ENCODE data around the gene IMP3. TPM values are rescaled to one million over a fixed set of nuclear protein-coding genes. Genes with fewer than 3 reads are reported as not detected.
"Not testable (repeated sequence)": the region's sequence is repeated elsewhere in the genome, so short reads cannot be mapped to it uniquely, and the experiment has no call there.

Gene IMP3, protein sequence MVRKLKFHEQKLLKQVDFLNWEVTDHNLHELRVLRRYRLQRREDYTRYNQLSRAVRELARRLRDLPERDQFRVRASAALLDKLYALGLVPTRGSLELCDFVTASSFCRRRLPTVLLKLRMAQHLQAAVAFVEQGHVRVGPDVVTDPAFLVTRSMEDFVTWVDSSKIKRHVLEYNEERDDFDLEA
- 10 to 100 TPM; 52.2 to 58.2 TPM for total RNA-seq
- 38.3 TPM for polyA plus RNA-seq (2013, experiment 1 of 2)
- 34.4 TPM for polyA plus RNA-seq (2013, experiment 2 of 2)
- long read RNA-seq, experiment 1, transcript IMP3-202 (1 exons, 1,237 nt), result major isoform, 53 of 53 reads
- long read RNA-seq, experiment 1, partial matches to known transcripts, result 0 of 53 reads
- long read RNA-seq, experiment 1, other reads (novel, unspliced or antisense), result 0 of 53 reads
- long read RNA-seq, experiment 2, transcript IMP3-202 (1 exons, 1,237 nt), result major isoform, 50 of 52 reads
- long read RNA-seq, experiment 2, partial matches to known transcripts, result 0 of 52 reads
- long read RNA-seq, experiment 2, other reads (novel, unspliced or antisense), result 2 of 52 reads
- long read RNA-seq, experiment 3, transcript IMP3-202 (1 exons, 1,237 nt), result major isoform, 194 of 199 reads
- long read RNA-seq, experiment 3, partial matches to known transcripts, result 0 of 199 reads
- long read RNA-seq, experiment 3, other reads (novel, unspliced or antisense), result 5 of 199 reads
- long read RNA-seq, experiment 4, transcript IMP3-202 (1 exons, 1,237 nt), result major isoform, 142 of 147 reads
- long read RNA-seq, experiment 4, partial matches to known transcripts, result 0 of 147 reads
- long read RNA-seq, experiment 4, other reads (novel, unspliced or antisense), result 5 of 147 reads

DNA sequence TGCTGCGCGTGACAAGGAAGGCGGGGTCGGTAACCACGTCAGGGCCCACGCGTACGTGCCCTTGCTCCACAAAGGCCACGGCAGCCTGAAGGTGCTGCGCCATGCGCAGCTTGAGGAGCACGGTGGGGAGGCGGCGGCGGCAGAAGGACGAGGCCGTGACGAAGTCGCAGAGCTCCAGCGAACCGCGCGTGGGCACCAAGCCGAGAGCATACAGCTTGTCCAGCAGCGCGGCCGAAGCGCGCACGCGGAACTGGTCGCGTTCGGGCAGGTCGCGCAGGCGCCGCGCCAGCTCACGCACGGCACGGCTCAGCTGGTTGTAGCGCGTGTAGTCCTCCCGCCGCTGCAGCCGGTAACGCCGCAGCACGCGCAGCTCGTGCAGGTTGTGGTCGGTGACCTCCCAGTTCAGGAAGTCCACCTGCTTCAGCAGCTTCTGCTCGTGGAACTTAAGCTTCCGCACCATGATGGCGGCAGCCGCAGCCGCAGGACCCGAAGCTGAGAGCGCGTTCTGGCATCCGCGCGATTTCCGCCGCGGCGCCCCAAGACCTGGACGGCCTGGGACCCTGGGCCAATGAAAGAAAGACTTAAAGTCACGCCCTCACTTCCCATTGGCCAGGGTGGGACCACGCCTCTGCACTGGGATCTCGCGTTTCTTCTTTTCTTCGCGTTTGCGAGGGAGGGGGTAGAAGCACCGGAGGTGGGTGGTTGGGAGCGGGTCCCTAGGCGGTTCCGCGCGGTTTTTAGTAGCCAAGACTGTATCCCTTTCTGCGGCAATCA is at the start of gene IMP3:
IMP3 (minus strand) TSS at position 516 of the 774 bp plus-strand sequence; CDS start at position 460, 56 bp downstream.
- Histone ChIP-seq H3K9ac (ENCODE audit: extremely low read depth, low read length, poor library complexity, severe bottlenecking) (peak within 1 kb of the TSS; percentile 75), H3K27me3 (ENCODE audit: control insufficient read depth, insufficient read depth, low read length, poor library complexity, severe bottlenecking) (no peaks in the 10 kb centered on the region), H3K4me3 (ENCODE audit: low read length) (peak within 1 kb of the TSS; percentile 89), H3K4me1 (ENCODE audit: control insufficient read depth, insufficient read depth, low read length) (peaks cover 5% of the 10 kb centered on the region), H3K36me3 (ENCODE audit: control insufficient read depth, insufficient read depth, low read length) (no peaks in the 10 kb centered on the region), H3K27ac (ENCODE audit: low read depth, low read length) (peak within 1 kb of the TSS; percentile 93), H3K9me3 (ENCODE audit: control insufficient read depth, low read length) (no peaks in the 10 kb centered on the region)
- H3K27ac Mint-ChIP-seq, result peak within 1 kb of the TSS; percentile 92
- H3K4me3 Mint-ChIP-seq, result peak within 1 kb of the TSS; percentile 93
- H3K36me3 Mint-ChIP-seq (ENCODE audit: low read depth), result no peaks in the 10 kb centered on the region
- H3K9me3 Mint-ChIP-seq, result no peaks in the 10 kb centered on the region
- peak; percentile 98 for DNase-seq
- peaks cover 22% of the 10 kb centered on the region for H3K4me1 Mint-ChIP-seq
- peaks cover 4% of the 10 kb centered on the region for H3K27me3 Mint-ChIP-seq (ENCODE audit: insufficient read depth)
- TF ChIP-seq, protein P1, sequence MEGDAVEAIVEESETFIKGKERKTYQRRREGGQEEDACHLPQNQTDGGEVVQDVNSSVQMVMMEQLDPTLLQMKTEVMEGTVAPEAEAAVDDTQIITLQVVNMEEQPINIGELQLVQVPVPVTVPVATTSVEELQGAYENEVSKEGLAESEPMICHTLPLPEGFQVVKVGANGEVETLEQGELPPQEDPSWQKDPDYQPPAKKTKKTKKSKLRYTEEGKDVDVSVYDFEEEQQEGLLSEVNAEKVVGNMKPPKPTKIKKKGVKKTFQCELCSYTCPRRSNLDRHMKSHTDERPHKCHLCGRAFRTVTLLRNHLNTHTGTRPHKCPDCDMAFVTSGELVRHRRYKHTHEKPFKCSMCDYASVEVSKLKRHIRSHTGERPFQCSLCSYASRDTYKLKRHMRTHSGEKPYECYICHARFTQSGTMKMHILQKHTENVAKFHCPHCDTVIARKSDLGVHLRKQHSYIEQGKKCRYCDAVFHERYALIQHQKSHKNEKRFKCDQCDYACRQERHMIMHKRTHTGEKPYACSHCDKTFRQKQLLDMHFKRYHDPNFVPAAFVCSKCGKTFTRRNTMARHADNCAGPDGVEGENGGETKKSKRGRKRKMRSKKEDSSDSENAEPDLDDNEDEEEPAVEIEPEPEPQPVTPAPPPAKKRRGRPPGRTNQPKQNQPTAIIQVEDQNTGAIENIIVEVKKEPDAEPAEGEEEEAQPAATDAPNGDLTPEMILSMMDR (conservative IDR thresholded peaks at IDR 0.05), result no peak
- 0 to 1% methylated on average over 35 to 76 of the region's 83 CpGs for WGBS, 2 experiments (ENCODE audit: insufficient coverage in 1 of 2, insufficient read length in 1 of 2)

DNA sequence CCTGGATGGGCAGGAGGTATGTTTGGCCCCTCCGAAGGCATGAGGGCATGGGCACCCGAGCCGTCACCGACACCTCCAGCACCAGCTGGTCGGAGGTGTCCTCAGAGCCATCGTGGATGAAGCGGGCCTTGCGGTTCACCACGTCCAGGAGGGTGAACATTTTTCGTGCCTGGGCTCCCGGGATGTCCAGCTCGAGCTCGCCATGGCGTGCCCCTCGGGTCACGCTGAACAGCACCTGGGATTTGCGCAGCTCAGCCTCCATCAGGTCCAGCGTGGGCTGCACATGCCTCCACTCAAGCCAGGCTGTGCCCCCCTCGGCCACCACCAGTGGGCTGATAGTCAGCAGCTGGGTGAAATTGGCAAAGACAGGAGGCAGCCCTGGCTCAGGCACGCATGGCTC is 49.4 kb upstream of the IMP3 start:
- H3K27ac ChIP-seq (ENCODE audit: low read depth, low read length); H3K27me3 Mint-ChIP-seq (ENCODE audit: insufficient read depth); H3K4me3 Mint-ChIP-seq; H3K4me1 ChIP-seq (ENCODE audit: control insufficient read depth, insufficient read depth, low read length); H3K9me3 ChIP-seq (ENCODE audit: control insufficient read depth, low read length); H3K27me3 ChIP-seq (ENCODE audit: control insufficient read depth, insufficient read depth, low read length, poor library complexity, severe bottlenecking); H3K4me3 ChIP-seq (ENCODE audit: low read length); H3K36me3 Mint-ChIP-seq (ENCODE audit: low read depth); H3K36me3 ChIP-seq (ENCODE audit: control insufficient read depth, insufficient read depth, low read length); H3K27ac Mint-ChIP-seq; H3K9ac ChIP-seq (ENCODE audit: extremely low read depth, low read length, poor library complexity, severe bottlenecking); H3K9me3 Mint-ChIP-seq; DNase-seq: not testable (repeated sequence)
- H3K4me1 Mint-ChIP-seq, result peaks cover 12% of the 10 kb centered on the region
- WGBS, 2 experiments (ENCODE audit: insufficient coverage in 1 of 2, insufficient read length in 1 of 2), result 92 to 96% methylated on average over 17 to 20 of the region's 20 CpGs

DNA sequence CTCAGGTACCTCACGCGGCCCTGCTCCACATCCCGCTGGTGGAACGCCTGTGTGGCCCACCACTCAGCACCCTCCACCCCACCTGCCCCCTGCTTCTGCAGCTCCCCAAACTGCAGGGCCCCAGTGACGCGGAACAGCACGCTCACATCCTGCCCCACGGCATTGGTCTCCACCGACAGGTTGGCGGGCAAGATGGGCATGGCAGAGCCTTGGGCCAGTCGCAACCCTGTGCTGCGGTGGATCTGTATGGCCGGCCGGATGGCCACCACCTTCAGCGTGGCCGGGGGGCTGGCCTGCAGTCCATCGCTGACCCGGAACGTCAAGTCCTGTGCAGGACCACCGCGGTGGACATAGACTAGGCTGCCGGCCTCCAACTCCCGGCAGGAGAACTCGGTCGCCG is 48.8 kb upstream of the IMP3 start:
- H3K4me3 Mint-ChIP-seq, result no peak overlapping the region

More for the DNA sequence above, 48.8 kb upstream of the IMP3 start:
- H3K27ac Mint-ChIP-seq, result no peak overlapping the region
- no peaks in the 10 kb centered on the region for H3K9me3 Mint-ChIP-seq
- Histone ChIP-seq H3K27ac (ENCODE audit: low read depth, low read length) (no peak overlapping the region), H3K36me3 (ENCODE audit: control insufficient read depth, insufficient read depth, low read length) (no peaks in the 10 kb centered on the region), H3K9me3 (ENCODE audit: control insufficient read depth, low read length) (no peaks in the 10 kb centered on the region), H3K4me3 (ENCODE audit: low read length) (no peak overlapping the region), H3K9ac (ENCODE audit: extremely low read depth, low read length, poor library complexity, severe bottlenecking) (no peak overlapping the region), H3K4me1 (ENCODE audit: control insufficient read depth, insufficient read depth, low read length) (no peaks in the 10 kb centered on the region), H3K27me3 (ENCODE audit: control insufficient read depth, insufficient read depth, low read length, poor library complexity, severe bottlenecking) (no peaks in the 10 kb centered on the region)
- no peaks in the 10 kb centered on the region for H3K36me3 Mint-ChIP-seq (ENCODE audit: low read depth)
- no peak for DNase-seq
- TF ChIP-seq, protein P1 (conservative IDR thresholded peaks at IDR 0.05), result no peak
- H3K4me1 Mint-ChIP-seq, result peaks cover 6% of the 10 kb centered on the region
- H3K27me3 Mint-ChIP-seq (ENCODE audit: insufficient read depth), result peaks cover 3% of the 10 kb centered on the region
- WGBS, 2 experiments (ENCODE audit: insufficient coverage in 1 of 2, insufficient read length in 1 of 2), result 94 to 95% methylated on average over 23 to 26 of the region's 26 CpGs

Measured in endodermal cell (in vitro differentiated cells).